Measurements from ENCODE around the gene IVNS1ABP.
"Not testable (repeated sequence)": the region's sequence is repeated elsewhere in the genome, so short reads cannot be mapped to it uniquely, and the experiment has no call there.

The IVNS1ABP gene
- 195 to 532 (median 334) reads per million in 18 experiments for total RNA-seq

DNA sequence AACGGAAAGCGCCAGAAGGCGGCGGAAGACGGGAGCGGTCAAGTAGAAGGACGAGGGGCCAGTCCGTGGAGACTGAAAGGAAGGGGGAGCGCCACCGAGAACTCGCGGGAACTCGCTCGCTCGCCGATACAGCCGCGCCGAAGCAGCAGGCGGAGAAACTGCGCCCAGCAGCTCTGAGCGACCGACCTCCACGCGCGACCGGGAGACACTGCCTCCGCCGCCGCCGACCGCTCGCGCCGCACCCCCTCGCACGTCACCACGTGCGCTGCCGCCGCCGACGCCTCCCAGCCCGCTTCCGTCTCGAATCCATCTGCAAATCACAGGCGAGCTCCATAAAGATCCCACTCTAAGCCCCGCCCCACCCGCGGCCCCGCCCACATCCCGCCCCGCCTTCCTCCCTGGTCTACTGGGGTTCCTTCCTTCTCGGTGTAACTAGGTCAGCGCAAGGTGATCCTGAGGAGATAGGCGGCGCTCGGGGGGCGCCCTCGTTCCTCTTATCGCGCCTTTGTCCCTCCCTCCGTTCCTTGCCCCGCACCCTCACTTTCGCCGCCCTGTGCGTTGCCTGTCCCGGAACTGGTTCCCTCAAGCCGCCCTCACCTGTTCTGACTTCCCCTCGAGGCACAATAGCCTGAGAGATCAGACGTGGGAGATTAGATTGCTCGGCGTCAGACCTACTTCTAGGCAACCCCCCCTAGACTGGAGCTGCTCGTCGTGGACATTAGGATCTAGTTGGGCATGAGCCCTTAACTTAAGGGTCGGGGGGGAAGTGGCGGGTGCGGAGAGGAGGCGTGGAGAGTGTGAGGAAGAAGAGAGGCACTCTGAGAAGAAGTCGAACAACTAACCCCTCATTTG is at the start of gene IVNS1ABP:
Gene IVNS1ABP, minus strand, starts transcription at position 210 of the 852 bp plus-strand sequence. CDS start 7,750 bp downstream, outside the sequence.
- DNase-seq = peak; percentile 95 to 96

DNA sequence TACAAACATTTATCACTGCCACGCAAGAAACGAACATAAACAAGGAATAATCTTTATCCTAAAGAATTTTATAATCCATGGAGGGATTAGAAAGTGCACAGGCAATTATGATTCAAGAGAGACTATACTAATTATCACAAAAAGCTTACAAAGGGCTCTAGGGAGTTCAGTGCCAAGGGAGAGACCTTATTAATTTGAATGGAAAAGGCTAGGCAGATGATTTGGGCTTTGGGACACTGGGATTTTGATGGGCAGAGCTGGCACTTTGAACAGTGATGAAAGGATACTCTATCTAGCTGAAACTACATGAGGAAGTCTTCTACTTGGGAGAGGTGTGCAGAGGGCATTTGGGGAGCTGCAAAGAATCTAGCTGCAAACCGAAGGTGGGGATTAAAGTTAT is 48.9 kb upstream of the IVNS1ABP start:
- no peak for DNase-seq

DNA sequence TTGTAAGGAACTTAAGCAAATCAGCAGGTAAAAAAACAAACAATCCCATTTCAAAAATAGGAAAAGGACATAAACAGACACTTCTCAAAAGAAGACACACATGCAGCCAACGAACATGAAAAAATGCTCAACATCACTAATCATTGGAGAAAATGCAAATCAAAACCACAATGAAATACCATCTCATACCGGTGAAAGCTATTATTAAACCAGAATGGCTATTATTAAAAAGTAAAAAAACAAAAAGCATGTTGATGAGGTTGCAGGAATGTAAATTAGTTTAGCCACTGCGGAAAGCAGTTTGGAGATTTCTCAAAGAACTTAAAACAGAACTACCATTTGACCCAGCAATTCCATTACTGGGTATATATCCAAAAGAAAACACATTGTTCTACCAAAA is 47.5 kb upstream of the IVNS1ABP start:
- not testable (repeated sequence) for DNase-seq

DNA sequence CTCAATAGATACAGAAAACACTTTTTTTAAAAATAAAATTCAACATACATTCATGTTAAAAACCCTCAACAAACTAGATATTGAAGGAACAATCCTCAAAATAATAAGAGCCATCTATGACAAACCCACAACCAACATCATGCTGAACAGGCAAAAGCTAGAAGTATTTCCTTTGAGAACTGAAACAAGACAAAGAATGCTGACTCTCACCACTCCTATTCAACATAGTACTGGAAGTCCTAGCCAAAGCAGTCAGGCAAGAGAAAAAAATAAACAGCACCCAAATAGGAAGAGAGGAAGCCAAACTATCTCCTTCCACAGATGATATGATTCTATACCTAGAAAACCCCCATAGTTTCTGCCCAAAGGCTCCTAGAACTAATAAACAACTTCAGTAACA is 46.2 kb upstream of the IVNS1ABP start:
- DNase-seq = no peak

DNA sequence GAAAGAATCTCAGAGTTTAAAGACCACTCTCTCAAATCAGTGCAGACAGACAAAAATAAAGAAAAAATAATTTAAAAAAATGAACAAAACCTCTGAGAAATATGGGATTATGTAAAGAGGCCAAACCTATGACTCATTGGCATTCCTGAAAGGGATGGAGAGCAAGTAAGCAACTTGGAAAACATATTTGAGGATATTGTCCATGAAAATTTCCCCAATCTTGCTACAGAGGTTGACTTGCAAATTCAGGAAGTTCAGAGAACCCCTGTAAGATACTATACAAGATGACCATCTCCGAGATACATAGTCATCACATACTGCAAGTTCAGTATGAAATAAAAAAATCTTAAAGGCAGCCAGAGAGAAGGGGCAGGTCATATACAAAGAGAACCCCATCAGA is 43.7 kb upstream of the IVNS1ABP start:
- DNase-seq = no peak

DNA sequence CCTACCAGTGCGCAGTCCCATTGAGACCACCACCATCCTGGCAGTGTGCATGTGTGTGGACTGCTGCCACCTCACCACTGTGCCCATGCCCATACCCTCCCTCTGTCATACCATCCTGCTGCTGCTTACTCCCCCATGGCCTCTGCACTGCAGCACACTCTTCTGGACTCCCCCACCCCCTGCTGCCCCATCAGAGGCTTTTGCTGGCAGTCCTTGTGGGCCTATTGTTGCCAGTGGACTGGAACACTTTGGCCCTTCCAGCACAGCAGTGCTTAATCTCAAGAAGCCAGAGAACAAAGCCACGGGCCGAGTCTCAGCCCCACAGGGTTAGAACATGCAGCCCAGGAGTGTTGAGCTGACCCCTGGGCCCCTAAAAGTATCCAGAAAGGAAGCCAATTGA is 41.9 kb upstream of the IVNS1ABP start:
- no peak for DNase-seq

DNA sequence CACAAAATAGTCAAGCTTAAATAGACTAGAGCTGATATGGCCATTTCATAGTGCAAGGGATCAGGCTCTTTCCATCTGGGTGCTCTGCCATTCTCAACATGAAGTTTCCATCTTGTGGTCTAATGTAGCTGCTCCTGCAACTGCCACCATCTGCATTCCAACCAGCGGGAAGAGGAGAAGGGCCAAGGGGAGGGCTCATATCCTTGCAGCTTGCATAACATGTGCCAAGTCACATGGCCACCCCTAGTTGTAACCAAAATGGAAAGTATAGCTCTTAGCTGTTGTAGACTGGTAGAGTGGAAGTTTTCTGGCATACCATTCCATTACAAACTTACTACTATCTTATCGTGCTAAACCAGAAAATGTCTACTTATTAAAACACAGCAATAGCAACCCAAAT is 38.9 kb upstream of the IVNS1ABP start:
- no peak for DNase-seq

DNA sequence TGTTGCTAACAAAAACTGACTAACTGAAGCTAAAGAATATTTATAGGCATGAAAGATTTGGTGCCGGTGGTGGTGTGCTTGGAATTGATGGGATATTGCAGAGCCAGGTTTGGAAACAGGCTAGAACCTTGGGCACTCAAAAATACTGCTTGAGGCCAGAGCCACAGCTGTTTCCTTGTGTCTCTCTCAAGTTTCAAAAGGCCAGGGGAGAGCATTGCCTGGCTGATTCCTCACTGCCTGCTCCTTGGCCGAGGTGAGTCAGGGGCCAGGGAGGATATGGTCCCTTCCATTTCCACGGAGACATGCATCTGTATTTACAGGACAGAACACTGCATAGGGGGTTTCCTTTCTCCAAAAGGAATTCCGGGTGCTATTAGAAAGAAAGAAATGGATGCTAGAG is 36.1 kb upstream of the IVNS1ABP start:
- DNase-seq = no peak

DNA sequence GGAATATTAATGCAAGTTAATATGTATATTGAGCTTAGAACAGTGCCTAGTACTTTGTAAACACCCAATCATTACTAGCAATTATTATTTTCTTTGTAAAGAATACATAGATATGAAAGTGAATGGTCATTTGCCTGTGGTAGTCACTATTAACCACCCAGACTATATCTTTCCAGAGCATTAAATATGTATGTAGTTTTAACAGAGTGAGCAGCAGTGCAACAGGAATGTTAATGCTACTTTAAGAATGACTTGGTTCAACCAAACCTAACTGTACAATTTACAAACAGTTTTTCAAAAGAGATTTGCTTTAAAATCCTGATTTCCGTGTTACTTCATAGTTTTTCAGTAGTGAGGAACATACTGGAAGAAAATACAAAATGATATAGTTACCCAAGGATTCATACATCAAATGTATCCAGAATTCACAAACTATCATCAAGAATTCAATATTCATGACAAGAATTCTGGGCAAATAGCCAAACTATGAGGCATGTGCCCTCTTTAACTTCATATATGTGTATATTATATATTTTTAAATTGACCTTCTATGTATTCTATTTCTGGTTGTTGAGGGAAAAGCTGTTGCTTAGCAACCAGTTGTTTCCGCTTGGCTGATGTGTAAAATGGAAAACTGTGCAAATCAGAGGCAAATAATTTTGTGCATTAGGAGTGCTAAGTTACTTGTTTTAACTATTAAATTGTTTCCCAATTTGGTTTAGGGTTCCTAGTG is 34.9 kb upstream of the IVNS1ABP start:
- DNase-seq = no peak

DNA sequence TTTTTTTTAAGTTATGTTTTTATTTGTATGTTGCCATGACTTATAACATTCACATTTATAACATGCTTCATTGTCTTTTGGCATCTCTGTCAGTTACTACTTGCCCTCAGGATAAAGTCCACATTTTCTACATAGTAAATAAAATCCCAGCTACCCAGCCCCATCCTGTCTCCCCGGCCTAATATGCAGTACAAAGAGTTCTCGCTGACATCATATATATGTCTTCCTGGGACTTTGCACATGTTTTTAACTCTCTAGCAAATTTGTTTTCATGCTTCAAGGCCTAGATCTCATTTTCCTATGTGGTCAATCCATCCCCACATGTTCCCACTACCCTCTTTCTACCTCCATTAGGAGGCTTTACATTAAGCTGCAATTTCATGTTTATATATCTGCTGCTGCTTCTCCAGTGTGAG is 33.0 kb upstream of the IVNS1ABP start:
- no peak for DNase-seq

DNA sequence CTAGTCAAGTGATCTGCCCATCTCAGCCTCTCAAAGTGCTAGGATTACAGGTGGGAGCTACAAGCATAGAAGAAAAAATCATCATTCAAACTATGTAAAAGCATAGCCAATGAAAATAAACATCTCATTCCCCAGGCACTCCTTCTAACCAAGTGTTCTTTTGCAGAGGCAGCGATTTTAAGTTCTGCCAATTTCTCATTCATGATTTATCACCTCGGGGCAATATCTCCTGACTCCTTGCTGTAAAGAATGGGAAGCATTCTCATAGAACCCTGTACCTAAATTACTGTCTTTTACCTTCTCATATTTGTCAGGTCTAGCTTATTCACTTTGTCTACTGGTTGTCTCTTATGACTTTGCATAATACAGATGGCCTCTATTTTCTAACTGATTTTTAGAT is 32.5 kb upstream of the IVNS1ABP start:
- DNase-seq = no peak

DNA sequence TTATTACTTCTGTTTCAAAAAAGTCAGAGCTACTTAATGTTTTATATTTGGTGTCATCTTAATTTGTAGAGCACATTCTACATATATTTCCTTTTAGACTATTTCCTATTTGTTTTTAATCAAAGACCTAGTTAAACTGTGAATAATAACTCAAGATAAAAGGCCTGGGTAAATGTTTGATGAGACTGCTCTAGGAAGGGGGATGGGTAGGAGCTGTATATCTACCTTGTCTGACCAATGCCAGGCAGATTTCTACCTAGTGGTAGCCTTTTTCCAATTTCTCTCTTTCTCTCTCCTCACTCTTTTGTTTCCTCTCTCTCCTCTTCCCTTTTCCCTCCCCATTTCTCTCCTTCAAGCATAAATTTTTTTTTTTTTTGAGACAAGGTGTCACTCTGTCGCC is 31.9 kb upstream of the IVNS1ABP start:
- no peak for DNase-seq

DNA sequence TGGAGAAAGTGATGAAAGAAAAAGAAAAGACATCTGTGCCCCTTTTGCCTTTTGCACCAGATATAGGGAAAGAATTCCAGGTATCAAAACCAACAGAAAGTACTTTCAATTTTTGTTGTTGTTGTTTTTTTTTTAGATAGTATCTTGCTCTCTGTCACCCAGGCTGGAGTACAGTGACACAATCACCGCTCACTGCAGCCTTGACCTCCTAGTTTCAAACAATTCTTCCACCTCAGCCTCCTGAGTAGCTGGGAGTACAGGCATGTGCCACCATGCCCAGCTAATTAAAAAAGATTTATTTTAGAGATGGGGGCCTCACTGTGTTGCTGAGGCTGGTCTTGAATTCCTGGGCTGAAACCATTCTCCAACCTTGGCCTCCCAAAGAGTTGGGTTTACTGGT is 31.3 kb upstream of the IVNS1ABP start:
- no peak for DNase-seq

DNA sequence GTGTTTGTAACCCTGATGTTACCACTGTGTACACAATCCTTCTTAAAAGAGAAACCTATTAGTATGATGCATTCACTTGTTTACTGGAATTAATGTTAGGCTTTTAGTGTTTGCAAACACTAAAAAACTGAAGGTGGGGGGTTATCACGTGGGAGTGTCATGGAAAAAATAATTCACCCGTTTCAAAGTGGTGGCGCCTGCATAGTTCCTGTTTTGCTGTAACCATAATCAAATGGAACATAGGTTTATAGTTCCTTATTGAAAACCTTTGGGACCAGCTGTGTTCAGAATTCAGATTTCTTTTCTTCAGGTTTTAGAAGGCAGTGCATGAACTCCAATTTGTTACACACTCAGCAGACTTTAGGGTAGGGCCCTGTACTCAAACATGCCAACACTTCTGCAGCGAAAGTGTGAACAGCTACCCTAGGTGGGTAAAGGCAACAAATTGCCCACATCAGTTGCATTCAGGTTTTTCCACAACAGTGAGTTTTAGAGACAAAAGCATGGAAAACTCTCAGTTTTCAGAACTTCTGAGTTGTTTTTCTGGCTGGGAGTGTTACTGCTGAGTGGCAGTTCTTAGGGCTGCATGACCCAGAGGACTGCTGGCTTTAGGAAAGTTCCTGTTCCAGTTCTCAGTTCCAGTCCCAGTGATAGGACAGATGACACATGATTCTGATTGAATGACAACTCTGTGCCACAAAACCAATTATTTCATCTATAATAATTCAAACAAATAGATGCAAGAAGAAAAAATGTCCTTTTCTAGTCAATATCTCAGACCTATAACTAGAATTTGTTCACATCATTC is 29.1 kb upstream of the IVNS1ABP start:
- peak; percentile 76 to 79 for DNase-seq

DNA sequence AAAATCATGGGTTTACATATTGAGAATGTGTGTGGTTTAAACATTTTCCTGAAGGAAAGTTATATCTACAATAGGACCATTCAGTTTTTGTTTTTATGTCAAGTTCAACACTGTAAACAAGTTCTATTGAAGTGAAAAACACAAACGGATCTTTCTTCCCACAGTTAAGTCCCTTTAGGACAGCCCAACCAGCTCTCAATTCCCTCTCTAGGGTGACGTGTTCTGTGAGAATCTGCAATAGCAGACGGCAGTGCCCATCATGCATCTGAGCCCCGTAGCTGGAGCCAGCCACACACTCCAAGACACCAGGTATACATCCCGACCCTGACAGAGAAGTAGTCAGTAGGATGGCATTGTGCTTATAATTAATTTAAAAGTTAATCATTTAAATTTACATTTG is 26.3 kb upstream of the IVNS1ABP start:
- no peak for DNase-seq

DNA sequence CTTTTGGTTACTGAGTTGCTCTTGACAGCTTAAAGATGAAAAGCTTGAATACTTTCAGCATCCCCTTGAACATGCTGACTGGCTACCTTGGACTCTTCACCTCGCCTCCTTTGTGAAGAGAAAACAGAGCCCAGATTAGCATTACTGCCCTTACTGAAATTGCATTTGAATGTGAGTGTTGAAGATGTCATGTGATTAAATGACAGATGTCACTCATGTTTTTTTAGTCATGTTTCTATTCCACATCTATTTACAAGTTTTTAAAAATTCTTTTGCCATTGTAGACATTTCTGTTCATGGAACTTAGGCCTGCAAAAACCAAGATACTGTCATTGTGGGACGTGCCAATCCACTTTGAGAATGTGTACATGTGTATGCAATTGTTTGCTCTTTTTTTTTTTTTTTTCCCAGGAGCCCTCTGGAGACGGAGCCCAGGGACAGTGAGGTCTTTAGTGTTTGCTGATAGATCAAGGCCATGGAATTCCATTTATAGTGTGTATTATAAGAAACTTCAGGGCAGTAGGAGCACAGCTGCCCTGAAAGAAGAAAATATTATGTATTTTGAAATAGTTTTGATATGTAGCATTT is 25.7 kb upstream of the IVNS1ABP start:
- no peak for DNase-seq

DNA sequence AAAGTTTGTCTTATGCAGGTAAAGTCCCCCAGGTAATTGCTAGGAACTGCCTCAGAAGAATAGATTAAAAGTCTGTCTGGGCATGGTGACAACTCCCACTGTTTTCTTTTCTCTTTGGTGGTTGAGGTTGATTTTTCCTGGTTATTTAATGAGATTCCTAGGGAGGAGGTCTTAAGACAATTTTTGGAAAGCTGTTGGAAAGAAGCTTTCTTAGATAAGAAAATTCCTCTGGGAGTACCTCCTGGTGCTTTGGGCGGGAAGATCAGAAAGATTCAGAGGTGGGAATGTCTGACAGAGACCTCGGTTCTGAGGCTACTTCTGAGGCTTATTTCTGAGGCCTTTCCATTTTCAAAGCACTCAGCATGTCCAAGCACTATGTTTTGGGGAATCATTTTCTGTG is 25.0 kb upstream of the IVNS1ABP start:
- DNase-seq = no peak

DNA sequence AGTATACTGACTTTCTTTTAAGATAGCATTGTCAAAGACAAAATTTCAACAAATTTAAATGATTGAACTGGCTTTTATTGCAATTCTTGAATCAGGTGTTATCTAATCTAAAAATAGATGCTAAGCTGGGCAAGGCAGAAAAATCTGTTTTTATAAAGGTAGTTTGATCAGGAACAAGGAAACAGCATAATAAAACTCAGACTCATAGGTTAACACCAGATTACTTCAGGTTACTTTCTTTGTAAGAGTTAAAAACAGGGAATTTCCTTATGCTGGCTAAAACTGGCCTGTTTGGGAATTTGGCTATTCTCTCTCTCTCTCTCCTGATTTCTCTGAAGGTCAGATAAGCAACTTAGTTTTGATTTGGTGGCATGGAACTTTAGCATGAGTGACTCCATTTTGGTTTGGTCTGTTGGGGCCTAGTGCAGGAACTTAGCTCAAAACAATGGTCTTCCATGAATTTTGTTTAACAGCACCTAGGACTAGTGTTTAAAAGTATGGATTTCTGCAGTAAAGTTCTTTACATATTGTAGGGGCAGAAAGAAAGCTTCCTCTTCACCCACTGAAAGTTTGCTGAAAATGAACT is 24.2 kb upstream of the IVNS1ABP start:
- DNase-seq = no peak

DNA sequence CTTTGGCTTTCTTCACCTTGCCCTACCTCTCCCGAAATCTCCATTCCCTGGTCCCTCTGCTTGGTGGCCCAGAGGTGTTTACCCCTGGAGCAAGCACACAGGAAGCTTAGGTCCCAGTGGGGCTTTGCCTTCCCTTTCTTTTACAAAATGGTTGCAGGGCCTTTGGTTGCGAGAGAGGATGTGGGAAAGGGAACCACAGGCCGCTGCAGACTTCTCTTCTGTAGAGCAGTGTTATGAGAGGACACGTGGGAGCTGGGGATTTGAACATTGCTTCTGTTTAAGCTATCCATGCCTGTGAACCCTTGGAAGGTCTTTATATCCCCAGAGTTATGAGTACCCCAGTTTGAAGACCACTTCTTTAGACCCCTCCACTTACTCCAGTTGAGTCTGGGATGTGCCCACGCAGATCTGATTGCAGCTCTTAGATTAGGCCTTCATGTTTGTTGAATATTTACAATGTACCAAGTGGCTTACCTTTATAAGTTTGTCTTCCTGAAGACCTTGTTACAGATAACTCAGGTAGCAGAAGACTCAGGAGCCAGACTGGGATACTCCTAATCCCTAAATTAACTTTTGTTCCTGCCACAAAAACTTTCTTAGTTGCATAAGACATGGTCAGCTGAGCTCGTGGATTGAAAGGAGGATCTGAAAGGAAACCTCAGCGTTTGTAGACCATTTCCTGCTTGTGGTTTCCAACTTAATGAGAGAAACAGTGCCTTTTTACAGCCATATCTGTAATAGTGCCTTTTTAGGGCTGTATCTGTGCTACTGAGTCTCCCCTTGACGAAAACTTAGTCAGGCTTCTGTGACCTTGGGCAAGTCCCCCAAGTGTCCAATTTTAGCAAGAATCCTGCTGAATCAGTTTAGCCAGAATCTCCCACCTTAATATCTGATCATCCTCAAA is 21.9 kb upstream of the IVNS1ABP start:
- DNase-seq = peak; percentile 88 to 89

DNA sequence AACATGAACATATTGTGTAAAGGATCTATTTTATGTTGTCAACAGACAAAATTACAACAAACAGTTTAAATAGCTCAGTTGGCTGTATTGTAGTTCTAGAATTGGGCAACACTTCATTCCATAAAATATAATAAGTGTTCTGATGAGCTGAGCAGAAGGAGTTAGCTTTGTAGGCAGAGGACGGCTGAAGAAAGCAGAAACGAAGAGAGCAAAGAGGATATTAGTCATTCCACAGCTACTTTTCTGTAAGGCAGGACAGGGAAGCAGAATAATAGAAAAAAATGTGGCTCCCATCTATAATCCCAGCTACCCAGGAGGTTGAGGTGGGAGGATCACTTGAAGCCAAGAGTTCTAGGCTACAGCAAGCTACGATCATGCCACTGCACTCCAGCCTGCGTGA is 20.2 kb upstream of the IVNS1ABP start:
- peak; percentile 59 to 72 for DNase-seq

DNA sequence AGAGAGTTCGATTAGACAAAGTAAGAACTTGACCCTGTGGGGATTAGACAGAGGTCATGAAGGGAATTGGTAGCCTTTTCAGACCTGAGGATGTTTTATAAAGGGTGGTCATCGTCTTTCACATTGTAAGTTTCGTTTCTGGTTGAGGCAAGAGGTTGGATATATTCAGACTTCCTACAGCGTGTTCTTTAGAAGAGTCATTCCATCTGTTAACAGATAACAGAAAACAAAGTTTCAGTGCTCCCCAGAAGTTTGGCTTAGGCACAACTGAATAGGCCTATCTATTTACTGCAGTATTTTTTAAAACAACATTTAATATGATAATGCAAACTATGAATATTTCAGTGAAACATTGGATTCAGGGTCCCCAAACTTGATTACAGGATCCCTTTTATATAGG is 17.1 kb upstream of the IVNS1ABP start:
- no peak for DNase-seq
